HL-60 (cell line): Measurements from ENCODE around the gene CTXN3.

ENCODE experiments used
- DNase-seq, 2 experiments: peaks; one replicate each; pipeline ENCODE4 v3.0.0-alpha.2; 2010 to 2020; ENCODE audit warnings: low read depth in 1 of 2, low spot score in 1 of 2
- H3K27ac ChIP-seq: fragments of 250-450 bp; sonication (Bioruptor Pico); replicated peaks from 2 replicates; pipeline ENCODE4 v1.5.1; 2020; ENCODE audit warnings: mild to moderate bottlenecking, moderate library complexity
- H3K27me3 ChIP-seq: fragments of 250-450 bp; sonication (Bioruptor Pico); 2 replicates; pipeline ENCODE4 v1.5.1; 2021; ENCODE audit warnings: mild to moderate bottlenecking, moderate library complexity; ENCODE audit not compliant: insufficient read depth, poor library complexity, severe bottlenecking
- H3K4me3 ChIP-seq: replicated peaks from 2 replicates; pipeline ENCODE4 v1.5.1; 2011; ENCODE audit warnings: mild to moderate bottlenecking, control low read depth, low read length; ENCODE audit not compliant: insufficient read depth
- CTCF ChIP-seq: IDR thresholded peaks from one replicate; pipeline ENCODE4 v1.5.1; 2011; ENCODE audit warnings: low read length, control low read depth, inconsistent platforms; ENCODE audit not compliant: insufficient read depth
- GABPA ChIP-seq: IDR thresholded peaks from 2 replicates; pipeline ENCODE4 v1.6.1; 2012; ENCODE audit warnings: low read depth
- POLR2AphosphoS5 ChIP-seq: IDR thresholded peaks from 2 replicates; pipeline ENCODE4 v1.6.1; 2012; ENCODE audit warnings: low read depth
- SPI1 ChIP-seq: IDR thresholded peaks from 2 replicates; pipeline ENCODE4 v1.6.1; 2012; ENCODE audit warnings: low read depth, mild to moderate bottlenecking, borderline replicate concordance
- TF ChIP-seq, protein P1 (sequence below): IDR thresholded peaks from 2 replicates; pipeline ENCODE4 v1.6.1; 2012; ENCODE audit warnings: low read depth; ENCODE audit not compliant: insufficient replicate concordance

CTXN3 gene

GRCh38 chr5:127619908-127620479, 28.9 kb upstream of the CTXN3 start:
- Histone ChIP-seq H3K27ac (no peak overlapping the region), H3K27me3 (no peaks in the 10 kb centered on the region), H3K4me3 (no peak overlapping the region)
- no peak for DNase-seq
- TF ChIP-seq POLR2AphosphoS5 (no peak), CTCF (no peak), GABPA (no peak), SPI1 (no peak)
- TF ChIP-seq, protein P1, sequence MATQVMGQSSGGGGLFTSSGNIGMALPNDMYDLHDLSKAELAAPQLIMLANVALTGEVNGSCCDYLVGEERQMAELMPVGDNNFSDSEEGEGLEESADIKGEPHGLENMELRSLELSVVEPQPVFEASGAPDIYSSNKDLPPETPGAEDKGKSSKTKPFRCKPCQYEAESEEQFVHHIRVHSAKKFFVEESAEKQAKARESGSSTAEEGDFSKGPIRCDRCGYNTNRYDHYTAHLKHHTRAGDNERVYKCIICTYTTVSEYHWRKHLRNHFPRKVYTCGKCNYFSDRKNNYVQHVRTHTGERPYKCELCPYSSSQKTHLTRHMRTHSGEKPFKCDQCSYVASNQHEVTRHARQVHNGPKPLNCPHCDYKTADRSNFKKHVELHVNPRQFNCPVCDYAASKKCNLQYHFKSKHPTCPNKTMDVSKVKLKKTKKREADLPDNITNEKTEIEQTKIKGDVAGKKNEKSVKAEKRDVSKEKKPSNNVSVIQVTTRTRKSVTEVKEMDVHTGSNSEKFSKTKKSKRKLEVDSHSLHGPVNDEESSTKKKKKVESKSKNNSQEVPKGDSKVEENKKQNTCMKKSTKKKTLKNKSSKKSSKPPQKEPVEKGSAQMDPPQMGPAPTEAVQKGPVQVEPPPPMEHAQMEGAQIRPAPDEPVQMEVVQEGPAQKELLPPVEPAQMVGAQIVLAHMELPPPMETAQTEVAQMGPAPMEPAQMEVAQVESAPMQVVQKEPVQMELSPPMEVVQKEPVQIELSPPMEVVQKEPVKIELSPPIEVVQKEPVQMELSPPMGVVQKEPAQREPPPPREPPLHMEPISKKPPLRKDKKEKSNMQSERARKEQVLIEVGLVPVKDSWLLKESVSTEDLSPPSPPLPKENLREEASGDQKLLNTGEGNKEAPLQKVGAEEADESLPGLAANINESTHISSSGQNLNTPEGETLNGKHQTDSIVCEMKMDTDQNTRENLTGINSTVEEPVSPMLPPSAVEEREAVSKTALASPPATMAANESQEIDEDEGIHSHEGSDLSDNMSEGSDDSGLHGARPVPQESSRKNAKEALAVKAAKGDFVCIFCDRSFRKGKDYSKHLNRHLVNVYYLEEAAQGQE: no peak

DNA sequence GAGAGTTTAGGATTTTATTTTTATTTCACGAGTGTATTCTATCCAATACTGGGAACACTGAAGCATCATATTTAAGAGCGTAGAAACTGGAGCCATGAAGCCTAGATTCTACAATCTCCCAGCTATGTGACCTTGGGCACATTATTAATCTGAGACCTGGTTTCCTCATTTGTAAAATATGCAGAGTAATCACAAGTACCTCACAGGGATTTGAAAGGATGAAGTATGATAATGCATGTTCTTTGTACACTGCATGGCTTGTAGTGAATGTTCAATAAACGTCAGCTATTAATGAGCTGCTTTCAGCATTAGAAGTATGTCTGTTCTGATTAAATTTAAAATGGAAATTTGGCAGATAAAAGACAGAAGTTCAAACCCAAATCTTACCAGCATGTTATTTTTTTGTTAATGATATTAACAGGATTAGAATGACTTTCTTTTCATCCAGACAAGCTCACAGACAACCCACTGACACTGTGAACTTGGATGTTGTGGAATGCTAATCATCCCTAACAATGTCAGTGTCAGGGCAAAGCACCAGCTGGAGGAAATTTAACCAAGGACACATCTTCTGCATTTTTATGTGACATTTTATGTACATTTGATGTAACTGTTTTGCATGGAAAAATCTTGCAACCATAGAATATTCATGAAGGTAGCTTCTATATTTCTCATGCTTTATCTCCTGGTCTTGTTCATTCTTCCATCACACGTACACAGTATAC, 27.1 kb upstream of the CTXN3 start:
- Histone ChIP-seq H3K27me3 (no peaks in the 10 kb centered on the region), H3K4me3 (no peak overlapping the region), H3K27ac (no peak overlapping the region)
- no peak for DNase-seq
- TF ChIP-seq, protein P1: no peak
- TF ChIP-seq SPI1 (no peak), CTCF (no peak), POLR2AphosphoS5 (no peak), GABPA (no peak)

DNA sequence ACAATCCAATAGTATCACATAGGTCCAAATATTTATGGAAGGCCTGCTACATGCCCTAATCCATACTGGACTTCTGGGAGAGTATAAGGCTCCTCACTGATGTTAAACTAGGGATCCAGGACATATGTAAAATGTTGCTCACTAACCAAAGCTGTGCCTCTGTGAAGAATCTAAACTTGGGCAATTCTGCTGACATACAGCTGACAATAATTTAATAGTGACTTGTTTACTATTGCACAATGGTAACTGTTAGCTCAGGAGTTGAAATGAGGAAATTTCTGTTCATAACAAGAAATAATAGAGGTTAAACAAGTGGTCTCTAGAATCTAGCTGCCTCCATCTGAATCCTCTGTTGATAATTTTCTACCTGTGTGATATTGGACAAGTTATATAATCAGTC, 14.9 kb upstream of the CTXN3 start:
- Histone ChIP-seq H3K27ac (no peak overlapping the region), H3K4me3 (no peak overlapping the region), H3K27me3 (no peaks in the 10 kb centered on the region)
- TF ChIP-seq, protein P1: no peak
- TF ChIP-seq POLR2AphosphoS5 (no peak), SPI1 (no peak), GABPA (no peak), CTCF (no peak)
- no peak for DNase-seq
